ENCODE measurements around the gene TBC1D22A.
"Not testable (repeated sequence)": the region's sequence is repeated elsewhere in the genome, so short reads cannot be mapped to it uniquely, and the experiment has no call there.

The TBC1D22A gene

GRCh38 chr22:47167056-47167455, 404.6 kb downstream of the TBC1D22A start:
- no peak for DNase-seq (ENCODE audit: low read depth, low spot score)

DNA sequence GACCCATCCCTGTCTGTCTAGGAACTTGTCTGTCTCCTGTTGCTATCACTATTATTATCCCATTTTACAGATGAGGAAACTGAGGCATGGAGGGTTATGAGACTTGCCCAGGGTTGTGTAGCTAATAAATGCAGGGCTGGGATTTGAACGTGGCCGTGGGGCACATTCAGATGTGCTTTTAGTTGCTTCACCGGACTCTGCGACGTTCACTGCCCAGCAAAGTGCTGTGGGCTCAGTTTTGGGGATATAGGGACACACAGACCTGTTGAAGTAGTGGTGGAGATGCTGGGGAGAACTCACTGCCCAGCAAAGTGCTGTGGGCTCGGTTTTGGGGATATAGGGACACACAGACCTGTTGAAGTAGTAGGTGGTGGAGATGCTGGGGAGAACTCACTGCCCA, 405.5 kb downstream of the TBC1D22A start:
- DNase-seq (ENCODE audit: low read depth, low spot score), result not testable (repeated sequence)

DNA sequence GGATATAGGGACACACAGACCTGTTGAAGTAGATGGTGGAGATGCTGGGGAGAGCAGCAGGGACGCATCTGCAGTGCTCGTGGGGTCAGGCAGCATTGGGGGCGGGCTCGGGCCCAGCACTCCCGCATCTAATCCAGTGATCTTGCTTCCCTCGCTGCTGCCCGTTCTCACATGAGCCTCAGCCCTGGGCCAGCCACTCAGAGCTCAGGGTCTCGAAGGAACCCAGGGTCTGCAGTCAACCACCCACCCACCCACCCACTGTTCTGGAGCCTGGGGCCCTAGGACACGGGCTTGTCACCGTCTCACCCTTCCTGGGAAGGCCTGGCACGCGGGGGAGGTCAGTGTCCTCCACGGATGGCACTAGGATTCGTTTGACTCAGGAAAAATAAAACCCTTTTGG, 406.0 kb downstream of the TBC1D22A start:
- no peak for DNase-seq (ENCODE audit: low read depth, low spot score)

DNA sequence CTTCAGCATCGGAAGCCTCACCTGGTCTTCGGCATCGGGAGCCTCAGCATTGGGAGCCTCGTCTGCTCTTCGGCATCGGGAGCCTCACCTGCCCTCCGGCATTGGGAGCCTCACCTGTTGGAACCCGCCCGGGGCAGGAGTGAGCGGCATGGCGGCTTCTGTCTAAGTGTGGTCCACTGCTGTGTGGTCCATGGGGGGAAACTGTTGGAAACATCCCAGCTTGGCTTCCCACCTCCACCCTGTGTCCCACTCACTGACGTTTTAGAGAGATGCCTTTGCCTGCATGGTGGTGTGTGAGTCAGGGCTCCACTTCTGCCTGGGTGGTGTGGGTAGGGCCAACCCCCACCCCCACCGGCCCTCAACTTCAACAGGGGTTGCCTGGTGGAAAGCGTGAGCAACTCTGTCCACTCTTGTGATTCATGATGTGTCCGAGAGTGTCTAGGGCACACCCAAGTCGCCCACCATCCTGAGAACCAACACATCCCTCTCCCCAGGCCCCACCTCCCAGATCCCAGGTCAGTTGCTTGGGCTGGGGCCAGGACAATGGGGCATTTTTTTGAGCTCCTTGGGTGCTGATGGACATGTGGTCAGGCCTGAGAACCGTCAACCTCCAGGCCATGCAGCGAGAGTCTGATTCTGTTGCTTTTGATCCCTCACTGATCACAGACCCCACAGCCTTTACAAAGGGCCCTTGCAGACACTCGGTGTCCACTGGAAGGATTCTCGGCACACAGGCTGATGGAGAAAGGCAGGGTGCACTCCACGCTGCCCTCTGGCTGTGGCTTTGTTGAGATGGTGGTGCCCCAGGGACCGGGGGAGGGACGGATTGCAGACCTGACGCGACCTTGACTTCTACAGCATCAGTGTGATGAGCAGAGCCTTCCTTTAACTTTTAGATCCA, 406.7 kb downstream of the TBC1D22A start:
- no peak for DNase-seq (ENCODE audit: low read depth, low spot score)

- no peak for DNase-seq (ENCODE audit: low read depth, low spot score)
Measured at GRCh38 chr22:47169801-47170140, 407.3 kb downstream of the TBC1D22A start.

GRCh38 chr22:47170511-47171440, 408.3 kb downstream of the TBC1D22A start:
- not testable (repeated sequence) for DNase-seq (ENCODE audit: low read depth, low spot score)

DNA sequence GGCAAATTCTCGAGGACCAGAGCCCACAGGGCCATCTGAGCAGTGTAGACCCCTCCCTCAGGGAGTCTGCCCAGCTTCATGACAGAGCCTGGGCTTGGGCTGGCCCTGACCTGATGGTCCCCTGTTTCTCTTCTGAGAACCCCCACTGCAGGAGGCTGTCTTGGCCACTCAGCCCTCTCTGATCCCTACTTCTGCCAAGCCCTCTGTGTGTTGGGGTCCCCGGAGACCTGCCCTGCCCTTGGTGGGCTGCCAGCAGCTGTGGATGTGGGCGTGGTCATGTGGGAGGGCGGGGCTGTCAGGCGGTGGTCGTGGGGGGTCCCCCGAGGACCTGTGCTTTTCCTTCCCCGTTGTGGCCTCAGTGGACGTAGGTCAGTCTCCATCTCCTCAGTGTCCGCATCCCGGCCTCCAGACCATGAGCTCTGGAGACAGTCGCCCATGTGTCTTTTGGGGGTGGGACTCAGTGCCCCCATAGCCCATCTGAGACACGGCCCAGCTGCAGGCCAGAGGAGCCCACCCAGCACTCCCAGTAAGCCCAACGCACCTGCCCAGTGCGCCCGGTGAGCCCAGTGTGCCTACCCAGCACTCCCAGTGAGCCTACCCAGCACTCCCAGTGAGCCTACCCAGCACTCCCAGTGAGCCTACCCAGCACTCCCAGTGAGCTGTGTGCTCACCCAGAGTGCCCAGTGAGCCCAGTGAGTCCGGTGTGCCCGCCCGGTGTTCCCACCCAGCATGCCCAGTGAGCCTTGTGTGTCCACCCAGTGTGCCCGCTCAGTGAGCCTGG, 409.2 kb downstream of the TBC1D22A start:
- DNase-seq (ENCODE audit: low read depth, low spot score), result no peak

DNA sequence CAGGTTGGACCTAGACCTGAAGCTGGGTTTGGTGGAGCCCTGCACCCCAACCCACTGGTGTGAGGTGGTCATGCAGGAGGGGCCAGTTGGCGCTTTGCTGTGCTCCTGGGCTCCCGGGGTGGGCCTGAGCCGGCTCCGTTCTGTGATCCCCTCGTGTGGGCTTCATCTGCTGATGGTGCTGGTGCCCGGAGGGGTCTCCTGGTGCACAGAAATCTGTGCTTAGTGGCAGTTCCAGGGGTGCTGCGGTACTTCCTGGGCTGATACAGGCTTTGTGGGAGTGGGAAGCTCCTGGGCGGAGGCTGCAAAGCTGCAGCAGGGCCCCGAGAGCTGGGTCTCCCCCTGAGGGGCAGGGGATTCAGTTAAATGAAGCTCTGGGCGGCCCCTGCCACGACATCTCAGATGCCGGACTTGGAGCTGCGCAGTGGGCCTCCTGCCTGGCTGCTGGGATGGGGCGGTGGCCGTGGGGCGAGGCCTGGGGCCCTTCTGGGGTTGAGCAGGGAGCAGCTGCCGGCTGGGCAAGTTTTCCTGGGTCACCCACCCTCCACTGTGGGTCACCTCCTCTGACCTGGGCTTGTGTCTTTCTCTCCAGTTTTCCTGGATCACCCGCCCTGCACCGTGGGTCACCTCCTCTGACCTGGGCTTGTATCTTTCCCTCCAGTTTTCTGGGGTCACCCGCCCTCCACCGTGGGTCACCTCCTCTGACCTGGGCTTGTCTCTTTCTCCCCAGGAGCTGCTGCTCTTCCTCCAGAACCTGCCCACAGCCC, 410.5 kb downstream of the TBC1D22A start:
- no peak for DNase-seq (ENCODE audit: low read depth, low spot score)

GRCh38 chr22:47173535-47174021, 411.1 kb downstream of the TBC1D22A start:
- no peak for DNase-seq (ENCODE audit: low read depth, low spot score)

DNA sequence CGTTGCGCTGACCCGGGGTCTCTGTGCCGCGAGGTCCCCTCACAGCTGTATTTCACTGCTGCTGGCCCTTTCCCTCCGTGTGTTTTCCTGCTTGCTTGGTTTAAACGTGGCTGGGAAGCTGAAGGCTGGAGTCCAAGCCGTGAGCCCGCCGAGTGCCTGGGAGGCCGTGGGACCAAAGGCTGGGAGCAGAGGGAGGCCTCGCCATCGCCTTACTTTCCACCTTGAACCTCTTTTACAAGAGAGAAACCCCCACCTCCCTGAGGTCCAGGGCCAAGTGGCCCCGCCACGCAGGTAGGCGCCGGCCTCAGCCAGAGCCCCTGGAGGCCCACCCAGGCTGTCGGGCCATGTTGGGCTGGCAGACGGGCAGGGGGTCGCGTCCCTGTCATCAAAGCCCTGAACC, 411.6 kb downstream of the TBC1D22A start:
- DNase-seq (ENCODE audit: low read depth, low spot score), result no peak

- DNase-seq (ENCODE audit: low read depth, low spot score), result no peak
Measured at GRCh38 chr22:47174671-47175112, 412.2 kb downstream of the TBC1D22A start.

GRCh38 chr22:47175151-47176025, 412.9 kb downstream of the TBC1D22A start:
- no peak for DNase-seq (ENCODE audit: low read depth, low spot score)

GRCh38 chr22:47176026-47176389, 413.6 kb downstream of the TBC1D22A start:
- no peak for DNase-seq (ENCODE audit: low read depth, low spot score)

GRCh38 chr22:47176573-47177333, 414.3 kb downstream of the TBC1D22A start:
- no peak for DNase-seq (ENCODE audit: low read depth, low spot score)

GRCh38 chr22:47177334-47177815, 414.9 kb downstream of the TBC1D22A start:
- DNase-seq (ENCODE audit: low read depth, low spot score), result no peak

DNA sequence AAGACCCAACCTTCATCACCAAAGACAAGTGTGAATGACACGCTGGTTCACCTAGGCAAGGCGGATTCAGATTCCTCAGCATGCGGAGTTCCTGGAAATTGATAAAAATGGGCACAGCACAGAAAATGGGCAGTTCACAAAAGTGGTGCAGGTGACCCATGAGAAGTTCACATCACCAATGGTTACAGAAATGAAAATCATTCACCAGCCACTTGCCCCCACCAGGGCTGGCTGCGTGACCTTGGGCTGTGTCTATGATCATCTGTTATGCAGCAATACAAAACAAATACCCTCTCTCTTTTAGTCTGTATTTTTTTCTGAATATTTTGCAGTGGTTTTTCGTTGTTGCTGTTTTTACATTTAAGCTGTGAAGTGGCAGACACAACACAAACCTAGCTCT, 415.9 kb downstream of the TBC1D22A start:
- DNase-seq (ENCODE audit: low read depth, low spot score), result no peak

DNA sequence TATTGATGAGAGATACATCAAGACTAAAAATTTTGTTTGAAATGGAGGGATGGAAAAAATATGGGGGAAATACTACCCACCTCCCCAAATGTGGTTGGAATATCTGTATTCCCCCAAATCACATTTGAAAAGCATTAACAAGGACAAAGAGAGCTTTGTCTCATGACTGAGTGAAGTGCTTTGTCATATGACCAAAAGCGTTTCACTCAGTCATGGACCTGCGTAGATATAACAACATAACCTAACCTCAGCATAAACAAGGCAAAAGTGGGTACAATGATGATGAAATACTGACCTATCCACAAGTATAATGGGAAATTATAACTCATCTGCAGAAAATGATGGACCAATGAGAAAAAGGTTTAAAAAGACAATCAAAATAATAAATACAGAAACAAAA, 418.3 kb downstream of the TBC1D22A start:
- no peak for DNase-seq (ENCODE audit: low read depth, low spot score)

DNA sequence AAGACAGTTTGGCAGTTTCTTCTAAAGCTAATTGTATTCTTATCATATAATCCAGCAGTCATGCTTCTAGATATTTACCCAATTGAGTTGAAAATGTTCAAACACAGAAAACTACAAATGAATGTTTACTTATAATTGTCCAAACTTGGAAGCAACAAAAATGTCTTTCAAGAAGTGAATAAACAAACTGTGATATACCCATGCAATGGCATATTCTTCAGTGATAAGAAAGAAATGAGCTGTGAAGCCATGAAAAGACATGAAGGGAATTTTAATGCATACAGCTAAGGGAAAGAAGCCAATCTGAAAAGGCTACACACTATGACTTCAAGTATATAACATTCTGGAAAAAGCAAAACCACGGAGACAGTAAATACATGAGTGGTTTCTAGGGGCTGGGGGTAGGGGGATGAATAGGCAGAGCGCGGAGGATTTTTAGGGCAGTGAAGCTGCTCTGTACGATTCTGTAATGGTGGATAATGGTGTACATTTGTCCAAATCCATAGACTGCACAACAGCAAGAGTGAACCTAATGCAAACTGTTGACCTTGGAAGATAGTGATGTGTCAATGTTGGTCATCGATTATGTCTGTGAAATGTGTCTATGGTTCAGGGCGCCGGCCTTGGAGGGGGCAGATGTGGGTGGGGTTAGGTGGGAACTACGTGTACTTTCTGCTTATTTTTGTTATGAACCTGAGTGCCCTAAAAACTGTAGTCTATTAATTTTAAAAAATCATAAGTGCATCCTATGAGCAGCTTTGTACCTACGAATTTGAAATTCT, 424.9 kb downstream of the TBC1D22A start:
- DNase-seq (ENCODE audit: low read depth, low spot score), result no peak
